Right lobe of liver (tissue), 6 donors: ENCODE data around the gene OSMR. TPM values are rescaled to one million over a fixed set of nuclear protein-coding genes. Genes with fewer than 3 reads are reported as not detected.

Experiments
- ATAC-seq, 4 donors: fragments of 200-7000 bp; cut with Tn5 transposase; one replicate each; pipeline ENCODE4 v1.9.1; 2020; ENCODE audit warnings: mild to moderate bottlenecking in 4 of 4, moderate library complexity in 4 of 4
- DNase-seq, 3 donors: peaks; one replicate each; pipeline ENCODE4 v3.0.0-alpha.2; 2020
- H3K27ac ChIP-seq, 3 donors: fragments of 200-600 bp; one replicate each; pipeline ENCODE4 v1.8.0; 2022
- H3K27me3 ChIP-seq, 2 donors: fragments of 200-600 bp; one replicate each; pipeline ENCODE4 v1.8.0; 2022
- H3K36me3 ChIP-seq, 4 donors: fragments of 200-600 bp; sonication (generic) in 1 of 4; one replicate each; pipeline versions ENCODE4 v1.5.1 to v1.8.0; 2017 to 2022; ENCODE audit warnings: control low read depth in 1 of 4
- H3K4me1 ChIP-seq, 4 donors: fragments of 200-600 bp; sonication (generic) in 1 of 4; one replicate each; pipeline versions ENCODE4 v1.5.1 to v1.8.0; 2017 to 2022; ENCODE audit warnings: control low read depth in 1 of 4
- H3K4me3 ChIP-seq, 3 donors: fragments of 200-600 bp; one replicate each; pipeline ENCODE4 v1.8.0; 2022
- H3K9me3 ChIP-seq, 4 donors: fragments of 200-600 bp; sonication (generic) in 1 of 4; one replicate each; pipeline versions ENCODE4 v1.5.1 to v1.8.0; 2017 to 2022; ENCODE audit warnings: control low read depth in 1 of 4
- POLR2A ChIP-seq: fragments of 450-650 bp; IDR thresholded peaks from one replicate; pipeline ENCODE4 v1.6.1; 2017; ENCODE audit warnings: antibody characterized with exemption, mild to moderate bottlenecking
- WGBS: methylation state at CpG from one replicate; pipeline ENCODE4 v1.1.6; 2018; ENCODE audit warnings: low coverage, low lambda C conversion rate; ENCODE audit not compliant: insufficient coverage; ENCODE audit errors: missing lambda C conversion rate; 5-methylcytosine and 5-hydroxymethylcytosine counted together
- intact Hi-C, 2 donors: fragments of 100-400 bp; cut with DNase I; formaldehyde crosslinking; loops; one replicate each; pipeline versions ENCODE4 v1.11.2 to v1.14.1; 2022
- total RNA-seq, 6 experiments: library from RNA; depleted of rRNA in 2 of 6; stranded (reverse); fragments of >200 nt in 2 of 6; fragmentation: NEBNext Ultra II Directional in 3 of 6; extraction: Animal tissue kit (Norgen Biotek cat#: 25700) in 3 of 6; gene quantifications; one replicate each; pipeline versions ENCODE4 v1.1.0 to v1.2.4, GENCODE V29; 2016 to 2023
- TF ChIP-seq, protein P1 (sequence below), 4 donors: fragments of 200-600 bp in 3 of 4; fragments of 450-650 bp in 1 of 4; IDR thresholded peaks; one replicate each; pipeline versions ENCODE4 v1.5.1 to v1.8.0; 2016 to 2022; ENCODE audit warnings: antibody characterized with exemption in 4 of 4, mild to moderate bottlenecking in 2 of 4
- donor health status: DM: no; HTN: yes; CAD: no.
- donor health status: DM: no; HTN: no; CAD: no.
- donor health status: DM: no; HTN: no; CAD: no.
- donor health status: DM: no; HTN: yes; CAD: no.
- donor health status: DM: no; HTN: yes; CAD: no.

Gene OSMR
- total RNA-seq, 6 experiments from 2014 or later: 3.9 to 44.8 (median 12.2) TPM

DNA sequence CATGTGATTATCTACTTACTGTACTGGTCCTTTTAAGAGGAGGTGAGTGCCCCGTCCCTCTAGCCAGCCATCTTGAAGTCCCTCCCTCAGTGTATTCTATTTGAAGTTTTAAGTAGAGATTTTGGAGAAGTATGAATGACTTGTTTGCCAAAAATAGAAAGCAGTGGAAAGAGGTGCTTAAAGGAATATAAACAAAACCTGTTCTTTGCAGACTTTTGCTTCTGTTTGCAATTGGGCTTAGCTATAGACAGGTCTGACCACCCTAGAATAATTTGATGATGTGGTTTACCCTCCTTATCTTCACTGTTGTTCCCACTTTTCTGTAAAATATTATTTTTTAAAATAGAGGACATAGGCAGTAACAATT is 21.2 kb downstream of the OSMR start:
- H3K27ac ChIP-seq: no peak overlapping the region
- H3K9me3 ChIP-seq: no peaks in the 10 kb centered on the region
- no peak for ATAC-seq
- no peaks in the 10 kb centered on the region for H3K4me1 ChIP-seq
- no peaks in the 10 kb centered on the region for H3K27me3 ChIP-seq
- 71% methylated on average over 1 of the region's 1 CpG for WGBS
- no peak overlapping the region for H3K4me3 ChIP-seq
- intact Hi-C loops: no loop called here
- no peak for DNase-seq
- no peak for TF ChIP-seq POLR2A
- TF ChIP-seq, protein P1, sequence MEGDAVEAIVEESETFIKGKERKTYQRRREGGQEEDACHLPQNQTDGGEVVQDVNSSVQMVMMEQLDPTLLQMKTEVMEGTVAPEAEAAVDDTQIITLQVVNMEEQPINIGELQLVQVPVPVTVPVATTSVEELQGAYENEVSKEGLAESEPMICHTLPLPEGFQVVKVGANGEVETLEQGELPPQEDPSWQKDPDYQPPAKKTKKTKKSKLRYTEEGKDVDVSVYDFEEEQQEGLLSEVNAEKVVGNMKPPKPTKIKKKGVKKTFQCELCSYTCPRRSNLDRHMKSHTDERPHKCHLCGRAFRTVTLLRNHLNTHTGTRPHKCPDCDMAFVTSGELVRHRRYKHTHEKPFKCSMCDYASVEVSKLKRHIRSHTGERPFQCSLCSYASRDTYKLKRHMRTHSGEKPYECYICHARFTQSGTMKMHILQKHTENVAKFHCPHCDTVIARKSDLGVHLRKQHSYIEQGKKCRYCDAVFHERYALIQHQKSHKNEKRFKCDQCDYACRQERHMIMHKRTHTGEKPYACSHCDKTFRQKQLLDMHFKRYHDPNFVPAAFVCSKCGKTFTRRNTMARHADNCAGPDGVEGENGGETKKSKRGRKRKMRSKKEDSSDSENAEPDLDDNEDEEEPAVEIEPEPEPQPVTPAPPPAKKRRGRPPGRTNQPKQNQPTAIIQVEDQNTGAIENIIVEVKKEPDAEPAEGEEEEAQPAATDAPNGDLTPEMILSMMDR (IDR thresholded peaks at IDR 0.05): no peak
- no peaks in the 10 kb centered on the region for H3K36me3 ChIP-seq

DNA sequence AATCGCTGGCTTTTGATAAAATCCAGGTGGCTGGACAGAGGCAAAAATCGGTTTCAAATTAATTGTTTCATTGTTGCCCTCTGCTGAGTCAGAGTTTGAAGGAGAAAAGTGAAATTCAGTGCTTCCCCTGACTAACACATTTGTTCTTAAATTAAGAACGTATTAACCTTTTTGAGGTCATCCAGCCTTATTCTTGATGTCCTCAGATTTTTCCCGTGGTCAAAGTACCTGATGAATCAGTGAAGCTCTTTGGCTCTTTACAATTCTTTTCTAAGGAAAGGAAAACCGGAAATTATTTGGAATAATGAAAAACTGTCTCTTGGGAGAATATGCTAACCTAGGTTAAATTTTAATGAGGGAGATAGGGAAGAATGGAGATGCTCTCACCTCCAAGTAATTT is 21.6 kb downstream of the OSMR start:
- Histone ChIP-seq H3K36me3 (no peaks in the 10 kb centered on the region), H3K4me1 (no peaks in the 10 kb centered on the region), H3K9me3 (no peaks in the 10 kb centered on the region), H3K27me3 (no peaks in the 10 kb centered on the region), H3K27ac (no peak overlapping the region), H3K4me3 (no peak overlapping the region)
- 54% methylated on average over 5 of the region's 5 CpGs for WGBS
- DNase-seq (no peak), ATAC-seq (no peak)
- intact Hi-C loops: no loop called here
- TF ChIP-seq, protein P1 (IDR thresholded peaks at IDR 0.05): no peak
- TF ChIP-seq POLR2A: no peak

DNA sequence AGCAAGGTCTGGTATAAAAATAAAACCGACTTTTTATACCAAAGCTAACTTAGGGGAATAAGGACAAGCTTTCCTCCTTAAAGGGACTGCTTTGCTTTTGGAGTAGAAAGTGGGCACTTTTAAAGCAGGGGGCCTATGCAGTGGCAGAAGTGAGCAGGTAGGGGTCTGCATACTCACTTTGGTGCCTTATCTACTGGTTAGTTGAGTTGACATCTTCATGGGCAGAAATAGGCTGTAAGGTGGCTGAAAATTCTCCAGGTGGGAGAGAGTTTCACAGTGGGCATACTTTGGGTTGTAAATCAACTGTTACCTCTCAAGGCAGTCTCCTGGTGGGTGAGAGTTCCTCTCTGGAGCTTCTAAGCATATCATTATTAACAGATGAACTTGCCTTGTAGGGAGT is 24.8 kb downstream of the OSMR start:
- H3K4me1 ChIP-seq: no peaks in the 10 kb centered on the region
- ATAC-seq (no peak), DNase-seq (no peak)
- intact Hi-C loops: no loop called here
- TF ChIP-seq, protein P1 (IDR thresholded peaks at IDR 0.05): no peak
- TF ChIP-seq POLR2A: no peak
- no peak overlapping the region for H3K4me3 ChIP-seq
- H3K27ac ChIP-seq: no peak overlapping the region
- no peaks in the 10 kb centered on the region for H3K9me3 ChIP-seq
- H3K27me3 ChIP-seq: no peaks in the 10 kb centered on the region
- H3K36me3 ChIP-seq: no peaks in the 10 kb centered on the region
- 73% methylated on average over 1 of the region's 1 CpG for WGBS

DNA sequence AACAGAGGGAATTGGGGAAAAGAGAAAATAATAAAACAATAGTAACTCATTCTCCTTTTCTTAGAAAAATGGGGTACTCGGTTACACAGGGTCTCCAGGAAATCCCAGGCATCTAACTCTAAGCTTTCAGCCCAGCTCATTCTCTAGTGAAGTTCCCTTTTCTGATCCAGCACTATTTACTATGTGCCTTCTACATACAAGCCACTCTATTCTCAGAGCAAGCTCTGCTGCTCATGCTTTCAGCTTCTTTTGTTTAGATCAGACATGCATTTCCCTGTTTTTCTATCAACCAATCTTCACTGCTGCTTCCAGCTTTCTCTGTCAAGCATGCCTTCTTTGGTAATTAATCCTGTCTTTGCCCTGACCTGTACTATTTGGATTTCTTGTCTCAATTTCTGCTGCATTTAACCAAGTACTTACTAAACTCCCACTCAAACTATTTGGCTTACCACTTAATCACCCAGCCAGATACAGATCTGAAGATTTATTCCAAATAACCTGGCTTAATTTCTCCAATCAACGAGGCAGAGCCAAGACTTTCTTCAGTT is 25.3 kb downstream of the OSMR start:
- no peaks in the 10 kb centered on the region for H3K27me3 ChIP-seq
- 18% methylated on average over 2 of the region's 2 CpGs for WGBS
- H3K27ac ChIP-seq: no peak overlapping the region
- intact Hi-C loops: no loop called here
- no peaks in the 10 kb centered on the region for H3K9me3 ChIP-seq
- TF ChIP-seq, protein P1 (IDR thresholded peaks at IDR 0.05): no peak
- no peak for TF ChIP-seq POLR2A
- H3K4me1 ChIP-seq: no peaks in the 10 kb centered on the region
- ATAC-seq (no peak), DNase-seq (no peak)
- H3K4me3 ChIP-seq: no peak overlapping the region
- H3K36me3 ChIP-seq: no peaks in the 10 kb centered on the region
